ENCODE measurements around the gene COL11A1. TPM values are rescaled to one million over a fixed set of nuclear protein-coding genes. Genes with fewer than 3 reads are reported as not detected.

Gene COL11A1
- total RNA-seq, 4 donors from 2014 or later = 0.27 to 1.3 (median 0.60) TPM

DNA sequence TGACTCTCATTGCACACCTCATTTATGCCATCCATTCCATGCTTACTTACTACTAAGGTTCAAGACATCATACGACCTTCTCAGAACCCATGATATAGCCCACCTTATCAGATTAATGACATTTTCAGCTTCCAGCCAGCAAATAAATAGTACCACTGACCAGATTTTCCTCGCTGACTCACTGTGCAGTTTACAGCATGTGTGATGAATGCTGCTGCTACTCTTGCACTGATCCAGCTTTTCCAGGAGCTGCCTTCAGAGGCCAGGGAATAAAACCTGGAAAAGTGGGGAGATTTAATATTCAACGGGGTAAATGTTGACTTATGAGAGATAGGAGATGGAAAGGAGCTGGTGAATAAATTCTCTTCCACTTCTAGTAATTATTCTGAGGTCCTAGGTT lies 247.1 kb downstream of the COL11A1 start:
- WGBS, 2 donors = 76 to 83% methylated on average over 3 of the region's 3 CpGs
- no peaks in the 10 kb centered on the region for H3K36me3 ChIP-seq
- intact Hi-C loops (cut with DNase I) = no loop called here
- H3K27ac ChIP-seq = no peak overlapping the region
- no peaks in the 10 kb centered on the region for H3K27me3 ChIP-seq
- no peak overlapping the region for H3K4me3 ChIP-seq (replicated peaks in 1 of 3)
- H3K4me1 ChIP-seq = no peaks in the 10 kb centered on the region
- TF ChIP-seq POLR2A (IDR thresholded peaks at IDR 0.05) = no peak
- TF ChIP-seq, protein P1, sequence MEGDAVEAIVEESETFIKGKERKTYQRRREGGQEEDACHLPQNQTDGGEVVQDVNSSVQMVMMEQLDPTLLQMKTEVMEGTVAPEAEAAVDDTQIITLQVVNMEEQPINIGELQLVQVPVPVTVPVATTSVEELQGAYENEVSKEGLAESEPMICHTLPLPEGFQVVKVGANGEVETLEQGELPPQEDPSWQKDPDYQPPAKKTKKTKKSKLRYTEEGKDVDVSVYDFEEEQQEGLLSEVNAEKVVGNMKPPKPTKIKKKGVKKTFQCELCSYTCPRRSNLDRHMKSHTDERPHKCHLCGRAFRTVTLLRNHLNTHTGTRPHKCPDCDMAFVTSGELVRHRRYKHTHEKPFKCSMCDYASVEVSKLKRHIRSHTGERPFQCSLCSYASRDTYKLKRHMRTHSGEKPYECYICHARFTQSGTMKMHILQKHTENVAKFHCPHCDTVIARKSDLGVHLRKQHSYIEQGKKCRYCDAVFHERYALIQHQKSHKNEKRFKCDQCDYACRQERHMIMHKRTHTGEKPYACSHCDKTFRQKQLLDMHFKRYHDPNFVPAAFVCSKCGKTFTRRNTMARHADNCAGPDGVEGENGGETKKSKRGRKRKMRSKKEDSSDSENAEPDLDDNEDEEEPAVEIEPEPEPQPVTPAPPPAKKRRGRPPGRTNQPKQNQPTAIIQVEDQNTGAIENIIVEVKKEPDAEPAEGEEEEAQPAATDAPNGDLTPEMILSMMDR (IDR thresholded peaks at IDR 0.05) = no peak
- DNase-seq = no peak
- H3K9me3 ChIP-seq = no peaks in the 10 kb centered on the region

DNA sequence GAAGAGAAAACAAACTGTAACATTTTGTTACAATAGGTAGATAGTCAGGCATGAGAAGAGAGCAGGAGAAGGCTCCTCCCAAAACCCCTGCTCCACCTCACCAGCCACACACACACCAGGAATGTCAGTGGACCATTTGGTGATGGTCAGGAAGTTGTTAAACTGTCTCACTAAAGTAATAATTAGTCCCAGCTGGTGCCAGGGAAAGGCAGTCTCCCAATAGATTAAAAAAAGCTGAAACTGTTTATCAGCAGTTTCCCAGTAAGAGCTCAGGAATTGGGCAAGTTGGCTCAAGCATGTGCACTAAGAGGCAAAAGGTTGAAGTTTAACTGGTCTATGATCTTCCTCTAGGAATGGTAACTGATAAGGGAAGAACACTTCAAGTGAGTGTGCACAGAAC lies 249.6 kb downstream of the COL11A1 start:
- Histone ChIP-seq H3K9me3 (no peaks in the 10 kb centered on the region), H3K4me1 (no peaks in the 10 kb centered on the region), H3K27ac (no peak overlapping the region), H3K27me3 (no peaks in the 10 kb centered on the region), H3K36me3 (no peaks in the 10 kb centered on the region), H3K4me3 (replicated peaks in 1 of 3) (no peak overlapping the region)
- intact Hi-C loops (cut with DNase I) = no loop called here
- TF ChIP-seq, protein P1 (IDR thresholded peaks at IDR 0.05) = no peak
- TF ChIP-seq POLR2A (IDR thresholded peaks at IDR 0.05) = no peak
- DNase-seq = no peak

DNA sequence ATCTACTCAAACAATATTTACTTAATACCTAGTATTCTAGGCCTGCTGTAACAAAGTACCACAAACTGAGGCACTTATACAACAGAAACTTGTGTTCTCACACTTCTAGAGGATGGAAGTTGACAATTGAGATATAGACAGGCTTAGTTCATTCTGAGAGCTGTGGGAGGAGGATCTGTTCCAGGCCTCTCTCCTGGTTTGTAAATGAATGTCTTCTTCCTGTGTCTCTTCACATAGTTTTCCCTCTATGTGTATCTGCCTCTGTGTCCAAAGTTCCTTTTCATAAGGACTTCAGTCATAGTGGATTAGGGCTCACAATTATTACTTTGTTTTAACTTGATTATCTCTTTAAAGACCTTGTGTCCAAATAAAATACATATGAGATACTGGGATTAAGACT lies 251.1 kb downstream of the COL11A1 start:
- no peak for DNase-seq
- H3K36me3 ChIP-seq = no peaks in the 10 kb centered on the region
- H3K4me1 ChIP-seq = no peaks in the 10 kb centered on the region
- H3K27ac ChIP-seq = no peak overlapping the region
- intact Hi-C loops (cut with DNase I) = no loop called here
- H3K27me3 ChIP-seq = no peaks in the 10 kb centered on the region
- no peak overlapping the region for H3K4me3 ChIP-seq (replicated peaks in 1 of 3)
- H3K9me3 ChIP-seq = no peaks in the 10 kb centered on the region
- no peak for TF ChIP-seq POLR2A (IDR thresholded peaks at IDR 0.05)
- TF ChIP-seq, protein P1 (IDR thresholded peaks at IDR 0.05) = no peak

DNA sequence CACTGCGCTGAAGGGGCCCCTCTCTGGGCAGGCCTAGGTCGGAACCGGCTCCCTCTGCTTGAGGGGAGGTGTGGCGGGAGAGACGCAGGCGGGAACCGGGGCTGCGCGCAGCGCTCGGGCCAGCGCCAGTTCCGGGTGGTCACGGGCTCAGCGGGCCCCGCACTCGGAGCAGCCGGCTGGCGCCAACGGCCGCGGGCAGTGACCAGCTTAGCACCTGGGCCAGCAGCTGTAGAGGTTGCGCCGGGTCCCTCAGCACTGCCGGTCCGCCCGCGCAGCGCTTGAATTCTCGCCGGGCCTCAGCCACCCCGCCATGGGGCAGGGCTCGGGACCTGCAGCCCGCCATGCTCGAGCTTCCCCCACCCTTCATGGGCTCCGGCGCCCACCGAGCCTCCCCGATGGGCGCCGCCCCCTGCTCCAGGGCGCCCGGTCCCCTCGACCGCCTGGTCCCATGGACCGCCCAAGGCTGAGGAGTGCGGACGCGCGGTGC lies 254.6 kb downstream of the COL11A1 start:
- TF ChIP-seq POLR2A (IDR thresholded peaks at IDR 0.05) = no peak
- TF ChIP-seq, protein P1 (IDR thresholded peaks at IDR 0.05) = no peak
- intact Hi-C loops (cut with DNase I) = no loop called here
- Histone ChIP-seq H3K27ac (no peak overlapping the region), H3K36me3 (no peaks in the 10 kb centered on the region), H3K4me1 (no peaks in the 10 kb centered on the region), H3K4me3 (replicated peaks in 1 of 3) (no peak overlapping the region), H3K9me3 (no peaks in the 10 kb centered on the region), H3K27me3 (no peaks in the 10 kb centered on the region)
- WGBS, 2 donors = 81 to 91% methylated on average over 24 to 27 of the region's 50 CpGs
- DNase-seq = no peak

DNA sequence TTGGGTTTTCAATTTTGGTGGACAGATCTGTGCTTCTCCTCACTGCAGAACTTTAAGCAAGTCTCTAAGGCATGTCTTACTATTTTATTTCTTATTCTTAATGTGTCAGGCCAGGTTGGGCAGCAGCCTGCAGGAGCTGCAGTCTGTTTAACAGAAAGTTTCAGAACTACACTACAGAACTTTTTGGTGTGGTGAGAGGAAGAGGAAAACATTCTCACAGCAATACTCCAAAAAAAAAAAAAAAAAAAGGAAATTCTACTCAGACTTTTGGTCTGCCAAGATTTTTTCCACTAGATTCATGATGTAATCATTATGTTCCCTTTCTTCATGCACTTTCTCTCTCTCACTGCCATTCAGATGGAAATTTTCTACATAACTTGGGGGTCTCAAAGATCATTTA lies 255.2 kb downstream of the COL11A1 start:
- H3K27ac ChIP-seq = no peak overlapping the region
- no peaks in the 10 kb centered on the region for H3K27me3 ChIP-seq
- no peak for DNase-seq
- TF ChIP-seq POLR2A (IDR thresholded peaks at IDR 0.05) = no peak
- TF ChIP-seq, protein P1 (IDR thresholded peaks at IDR 0.05) = no peak
- H3K4me1 ChIP-seq = no peaks in the 10 kb centered on the region
- intact Hi-C loops (cut with DNase I) = no loop called here
- no peak overlapping the region for H3K4me3 ChIP-seq (replicated peaks in 1 of 3)
- H3K36me3 ChIP-seq = no peaks in the 10 kb centered on the region
- no peaks in the 10 kb centered on the region for H3K9me3 ChIP-seq
